ENCODE measurements around the gene EML1. TPM values are rescaled to one million over a fixed set of nuclear protein-coding genes. Genes with fewer than 3 reads are reported as not detected.

EML1 gene
- total RNA-seq, 2 experiments from 2014 or later, result 0.59 TPM; not detected in 1

GRCh38 chr14:99772371-99773283, 20.6 kb upstream of the EML1 start:
- H3K27me3 Mint-ChIP-seq, result peaks cover 58% of the 10 kb centered on the region
- Histone ChIP-seq H3K4me1 (ENCODE audit: insufficient read depth, low read length) (no peaks in the 10 kb centered on the region), H3K27ac (ENCODE audit: low read depth in 1 of 2, low read length in 2 of 2) (no peak overlapping the region), H3K9me3 (ENCODE audit: control insufficient read depth in 1 of 2, insufficient read depth in 1 of 2, low read length in 2 of 2) (no peaks in the 10 kb centered on the region), H3K4me3 (ENCODE audit: low read length) (no peak overlapping the region), H3K27me3 (ENCODE audit: control insufficient read depth in 1 of 2, insufficient read depth in 2 of 2, low read length in 2 of 2) (peaks cover 0 to 2% of the 10 kb centered on the region in 2 experiments), H3K36me3 (ENCODE audit: insufficient read depth, low read length) (no peaks in the 10 kb centered on the region)
- intact Hi-C loops (cut with DNase I, micrococcal nuclease), result no loop called here
- no peaks in the 10 kb centered on the region for H3K36me3 Mint-ChIP-seq (ENCODE audit: low read depth)
- H3K4me3 Mint-ChIP-seq, result no peak overlapping the region
- DNase-seq (no peak), ATAC-seq (ENCODE audit: poor library complexity) (no peak)
- no peaks in the 10 kb centered on the region for H3K4me1 Mint-ChIP-seq (ENCODE audit: low read depth)
- no peaks in the 10 kb centered on the region for H3K9me3 Mint-ChIP-seq
- no peak overlapping the region for H3K27ac Mint-ChIP-seq
- TF ChIP-seq CTCF (IDR thresholded peaks at IDR 0.05), result no peak
- POLR2A ChIA-PET, result no interaction called here
- CTCF ChIA-PET, result no interaction called here

DNA sequence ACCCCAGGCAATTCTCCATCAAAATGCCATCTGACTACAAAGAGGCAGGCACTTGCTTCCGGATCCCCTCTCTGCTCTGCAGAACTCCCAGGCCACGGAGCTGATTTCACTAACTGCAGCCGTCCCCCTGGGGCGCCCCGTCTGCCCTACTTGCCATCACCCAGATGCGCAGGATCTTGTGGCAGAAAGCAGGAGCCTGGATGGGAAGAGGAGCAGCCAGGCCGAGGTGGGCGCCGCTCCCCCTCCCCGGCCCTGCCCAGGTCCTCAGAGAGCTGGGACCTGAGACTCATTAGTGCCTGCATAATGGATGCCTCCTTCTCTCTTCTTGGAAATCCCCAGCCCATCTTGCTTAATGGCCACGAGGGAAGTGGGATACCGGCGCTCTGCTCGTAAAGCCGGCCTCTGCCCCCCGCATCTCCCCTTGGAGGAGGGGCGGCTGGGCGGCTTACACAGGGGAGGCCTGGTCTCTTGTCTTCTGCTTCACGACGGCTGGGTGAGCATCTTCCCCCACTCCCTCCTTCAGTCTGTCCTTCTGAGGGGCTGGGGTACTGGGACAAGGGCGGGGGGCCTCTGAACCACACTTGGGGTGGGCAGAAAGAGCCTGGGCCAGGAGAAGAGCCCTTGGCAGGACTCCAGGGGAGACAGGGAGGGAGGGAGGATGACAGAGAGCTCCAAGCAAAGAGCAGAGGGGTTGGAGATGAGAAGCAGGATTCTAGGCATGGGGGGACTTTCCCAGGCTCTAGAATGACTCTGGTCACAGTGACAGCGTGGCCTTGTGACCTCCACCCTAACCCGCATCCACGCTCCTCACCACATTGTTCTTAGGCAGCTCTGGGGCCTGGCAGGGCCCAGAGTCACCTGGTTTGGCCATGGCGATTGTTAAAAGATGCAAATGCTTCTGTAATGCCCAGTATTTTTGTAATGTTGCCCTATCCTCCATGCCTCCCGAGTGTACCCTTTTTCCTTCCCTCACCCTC, 19.4 kb upstream of the EML1 start:
- H3K27ac Mint-ChIP-seq, result no peak overlapping the region

More for the DNA sequence above, 19.4 kb upstream of the EML1 start:
- H3K36me3 ChIP-seq (ENCODE audit: insufficient read depth, low read length), result no peaks in the 10 kb centered on the region
- POLR2A ChIA-PET, result no interaction called here
- no peaks in the 10 kb centered on the region for H3K4me1 ChIP-seq (ENCODE audit: insufficient read depth, low read length)
- no peak overlapping the region for H3K4me3 ChIP-seq (ENCODE audit: low read length)
- CTCF ChIA-PET, result no interaction called here
- no peak for TF ChIP-seq CTCF (IDR thresholded peaks at IDR 0.05)
- H3K27me3 Mint-ChIP-seq, result peaks cover 62% of the 10 kb centered on the region
- H3K9me3 ChIP-seq (ENCODE audit: control insufficient read depth in 1 of 2, insufficient read depth in 1 of 2, low read length in 2 of 2), result no peaks in the 10 kb centered on the region
- peaks cover 2% of the 10 kb centered on the region for H3K9me3 Mint-ChIP-seq
- intact Hi-C loops (cut with DNase I, micrococcal nuclease), result no loop called here
- H3K36me3 Mint-ChIP-seq (ENCODE audit: low read depth), result no peaks in the 10 kb centered on the region
- peaks cover 0 to 2% of the 10 kb centered on the region in 2 experiments for H3K27me3 ChIP-seq (ENCODE audit: control insufficient read depth in 1 of 2, insufficient read depth in 2 of 2, low read length in 2 of 2)
- H3K27ac ChIP-seq (ENCODE audit: low read depth in 1 of 2, low read length in 2 of 2), result no peak overlapping the region
- H3K4me1 Mint-ChIP-seq (ENCODE audit: low read depth), result no peaks in the 10 kb centered on the region
- no peak for ATAC-seq (ENCODE audit: poor library complexity)
- DNase-seq, result no peak
- no peak overlapping the region for H3K4me3 Mint-ChIP-seq

Measured in CD4-positive, alpha-beta T cell (primary cell).